ENCODE measurements around the gene KCTD7. TPM values are rescaled to one million over a fixed set of nuclear protein-coding genes. Genes with fewer than 3 reads are reported as not detected.

Gene KCTD7
- total RNA-seq, 1 experiment from 2014 or later: 17.3 TPM

DNA sequence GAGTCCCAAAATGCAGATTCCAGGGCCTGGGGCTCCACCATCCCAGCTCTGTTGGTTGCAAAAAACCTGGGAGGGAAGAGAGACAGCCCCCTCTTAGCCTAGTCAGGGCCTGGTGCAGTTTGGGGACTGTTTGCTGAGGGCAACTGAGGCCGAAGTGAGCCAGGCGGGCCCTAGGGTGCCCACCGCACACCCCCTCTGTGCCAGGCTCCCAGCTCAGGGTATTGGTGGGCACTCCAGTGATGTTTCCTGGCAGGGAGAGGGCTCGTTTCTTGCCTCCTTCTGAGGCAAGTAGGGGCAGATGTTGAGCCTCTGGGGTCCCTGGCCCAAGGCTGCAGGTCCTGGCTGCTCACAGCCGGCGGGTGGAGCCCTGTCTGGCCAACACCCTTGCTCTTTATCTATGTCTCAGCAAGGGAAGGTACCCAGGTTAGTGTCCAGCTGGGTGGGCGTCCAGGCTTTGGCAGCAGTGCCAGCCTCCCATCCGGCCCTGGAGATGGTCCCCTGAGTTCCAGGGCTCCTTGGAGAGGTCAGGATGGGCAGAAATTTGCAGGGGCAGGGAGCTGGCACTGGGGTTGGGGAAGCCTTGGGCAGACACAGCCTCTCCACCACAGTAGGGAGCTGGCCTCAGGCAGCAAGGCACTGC lies 37.8 kb downstream of the KCTD7 start:
- no peaks in the 10 kb centered on the region for H3K27me3 Mint-ChIP-seq (ENCODE audit: insufficient read depth, unreplicated experiment)
- H3K4me1 Mint-ChIP-seq (ENCODE audit: low read depth, unreplicated experiment): no peaks in the 10 kb centered on the region
- no peak for DNase-seq
- no peak overlapping the region for H3K4me3 Mint-ChIP-seq (ENCODE audit: unreplicated experiment)
- CTCF ChIA-PET: no interaction called here
- Histone ChIP-seq H3K4me3 (ENCODE audit: low read depth, low read length) (no peak overlapping the region), H3K27me3 (replicated peaks; ENCODE audit: control insufficient read depth, insufficient read depth, low read length) (no peaks in the 10 kb centered on the region), H3K4me1 (no peaks in the 10 kb centered on the region), H3K36me3 (ENCODE audit: control insufficient read depth, insufficient read depth, low read length) (peaks cover 6% of the 10 kb centered on the region), H3K9me3 (0 out of 2 replicates have a peak, but pooled peaks cover 11% of the 10 kb centered on the region)
- H3K27ac Mint-ChIP-seq (ENCODE audit: unreplicated experiment): no peak overlapping the region
- BruUV-seq (replicated peaks): no TSS peak
- H3K36me3 Mint-ChIP-seq (ENCODE audit: insufficient read depth, unreplicated experiment): peaks cover 26% of the 10 kb centered on the region
- TF ChIP-seq, protein P1, sequence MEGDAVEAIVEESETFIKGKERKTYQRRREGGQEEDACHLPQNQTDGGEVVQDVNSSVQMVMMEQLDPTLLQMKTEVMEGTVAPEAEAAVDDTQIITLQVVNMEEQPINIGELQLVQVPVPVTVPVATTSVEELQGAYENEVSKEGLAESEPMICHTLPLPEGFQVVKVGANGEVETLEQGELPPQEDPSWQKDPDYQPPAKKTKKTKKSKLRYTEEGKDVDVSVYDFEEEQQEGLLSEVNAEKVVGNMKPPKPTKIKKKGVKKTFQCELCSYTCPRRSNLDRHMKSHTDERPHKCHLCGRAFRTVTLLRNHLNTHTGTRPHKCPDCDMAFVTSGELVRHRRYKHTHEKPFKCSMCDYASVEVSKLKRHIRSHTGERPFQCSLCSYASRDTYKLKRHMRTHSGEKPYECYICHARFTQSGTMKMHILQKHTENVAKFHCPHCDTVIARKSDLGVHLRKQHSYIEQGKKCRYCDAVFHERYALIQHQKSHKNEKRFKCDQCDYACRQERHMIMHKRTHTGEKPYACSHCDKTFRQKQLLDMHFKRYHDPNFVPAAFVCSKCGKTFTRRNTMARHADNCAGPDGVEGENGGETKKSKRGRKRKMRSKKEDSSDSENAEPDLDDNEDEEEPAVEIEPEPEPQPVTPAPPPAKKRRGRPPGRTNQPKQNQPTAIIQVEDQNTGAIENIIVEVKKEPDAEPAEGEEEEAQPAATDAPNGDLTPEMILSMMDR (IDR thresholded peaks at IDR 0.05; ENCODE audit: insufficient read depth in 1 of 2, low read depth in 1 of 2, low read length in 1 of 2, severe bottlenecking in 1 of 2, unreplicated experiment in 1 of 2): no peak
- intact Hi-C loops (cut with micrococcal nuclease; ENCODE audit: unreplicated experiment): no loop called here
- peaks cover 9% of the 10 kb centered on the region for H3K9me3 Mint-ChIP-seq (ENCODE audit: unreplicated experiment)
- POLR2A ChIA-PET: no interaction called here

DNA sequence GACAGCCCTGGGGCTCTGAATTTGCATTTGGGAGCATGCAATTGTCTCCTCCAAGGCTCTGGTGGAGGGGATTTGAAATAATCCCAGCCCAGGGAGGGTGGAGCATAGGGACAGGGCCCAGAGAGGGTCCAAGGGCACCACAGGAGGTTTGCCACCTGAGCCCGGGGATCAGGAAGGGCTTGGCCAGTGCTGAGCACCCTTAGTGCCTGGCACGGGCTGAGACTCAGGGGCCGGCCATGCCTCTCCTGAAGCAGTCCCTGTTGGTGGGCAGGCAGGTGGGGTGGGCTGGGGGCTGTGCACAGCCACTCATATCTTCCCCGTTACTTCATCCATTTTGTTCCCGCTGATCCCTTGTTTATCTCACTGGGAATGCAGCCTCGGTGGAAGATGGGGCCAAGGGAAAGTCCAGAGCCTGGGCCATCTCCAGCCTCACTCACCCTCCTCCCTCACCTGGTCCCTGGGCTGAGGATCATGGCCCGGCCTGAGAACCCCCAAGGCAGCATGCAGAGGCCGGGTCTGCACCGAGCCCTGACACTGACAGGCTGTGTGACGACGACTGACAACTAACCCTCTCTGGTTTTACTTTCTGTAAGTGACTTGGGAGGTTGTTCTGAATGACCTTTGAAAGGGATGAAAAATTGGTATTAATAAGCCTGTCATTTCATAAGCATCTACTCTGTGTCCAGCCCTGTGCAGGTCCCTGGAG lies 38.5 kb downstream of the KCTD7 start:
- intact Hi-C loops (cut with micrococcal nuclease; ENCODE audit: unreplicated experiment): no loop called here
- no TSS peak for BruUV-seq (replicated peaks)
- ChIA-PET CTCF (no interaction called here), POLR2A (no interaction called here)
- Mint-ChIP-seq H3K27ac (ENCODE audit: unreplicated experiment) (no peak overlapping the region), H3K4me1 (ENCODE audit: low read depth, unreplicated experiment) (no peaks in the 10 kb centered on the region), H3K27me3 (ENCODE audit: insufficient read depth, unreplicated experiment) (no peaks in the 10 kb centered on the region), H3K9me3 (ENCODE audit: unreplicated experiment) (peaks cover 8% of the 10 kb centered on the region), H3K4me3 (ENCODE audit: unreplicated experiment) (no peak overlapping the region), H3K36me3 (ENCODE audit: insufficient read depth, unreplicated experiment) (peaks cover 25% of the 10 kb centered on the region)
- Histone ChIP-seq H3K27me3 (replicated peaks; ENCODE audit: control insufficient read depth, insufficient read depth, low read length) (no peaks in the 10 kb centered on the region), H3K4me1 (no peaks in the 10 kb centered on the region), H3K4me3 (ENCODE audit: low read depth, low read length) (no peak overlapping the region), H3K36me3 (ENCODE audit: control insufficient read depth, insufficient read depth, low read length) (peaks cover 6% of the 10 kb centered on the region), H3K9me3 (0 out of 2 replicates have a peak, but pooled peaks cover 10% of the 10 kb centered on the region)
- TF ChIP-seq, protein P1 (IDR thresholded peaks at IDR 0.05; ENCODE audit: insufficient read depth in 1 of 2, low read depth in 1 of 2, low read length in 1 of 2, severe bottlenecking in 1 of 2, unreplicated experiment in 1 of 2): no peak
- DNase-seq: no peak

DNA sequence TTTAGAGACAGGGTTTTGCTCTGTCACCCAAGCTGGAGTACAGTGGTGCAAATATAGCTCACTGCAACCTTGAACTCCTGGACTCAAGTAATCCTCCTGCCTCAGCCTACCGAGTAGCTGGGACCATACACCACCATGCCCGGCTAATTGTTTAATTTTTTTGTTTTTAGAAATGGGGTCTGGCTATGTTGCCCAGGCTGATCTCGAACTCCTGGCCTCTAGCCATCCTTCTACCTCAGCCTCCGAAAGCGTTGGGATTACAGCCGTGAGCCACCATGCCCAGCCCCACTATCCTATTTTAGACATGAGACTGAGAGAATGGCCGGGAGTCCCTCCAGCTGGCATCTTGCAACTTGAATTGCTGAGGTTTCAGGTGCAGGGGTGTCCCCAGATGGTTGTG lies 39.4 kb downstream of the KCTD7 start:
- CTCF ChIA-PET: no interaction called here
- DNase-seq: no peak
- Mint-ChIP-seq H3K4me1 (ENCODE audit: low read depth, unreplicated experiment) (no peaks in the 10 kb centered on the region), H3K36me3 (ENCODE audit: insufficient read depth, unreplicated experiment) (peaks cover 19% of the 10 kb centered on the region), H3K27me3 (ENCODE audit: insufficient read depth, unreplicated experiment) (no peaks in the 10 kb centered on the region), H3K9me3 (ENCODE audit: unreplicated experiment) (no peaks in the 10 kb centered on the region), H3K27ac (ENCODE audit: unreplicated experiment) (peak overlapping the region; percentile 29), H3K4me3 (ENCODE audit: unreplicated experiment) (no peak overlapping the region)
- no peaks in the 10 kb centered on the region for H3K4me1 ChIP-seq
- intact Hi-C loops (cut with micrococcal nuclease; ENCODE audit: unreplicated experiment): no loop called here
- H3K4me3 ChIP-seq (ENCODE audit: low read depth, low read length): no peak overlapping the region
- TF ChIP-seq, protein P1 (IDR thresholded peaks at IDR 0.05; ENCODE audit: insufficient read depth in 1 of 2, low read depth in 1 of 2, low read length in 1 of 2, severe bottlenecking in 1 of 2, unreplicated experiment in 1 of 2): no peak
- POLR2A ChIA-PET: no interaction called here
- no TSS peak for BruUV-seq (replicated peaks)
- H3K27me3 ChIP-seq (replicated peaks; ENCODE audit: control insufficient read depth, insufficient read depth, low read length): no peaks in the 10 kb centered on the region
- H3K9me3 ChIP-seq: 0 out of 2 replicates have a peak, but pooled peaks cover 2% of the 10 kb centered on the region
- peaks cover 2% of the 10 kb centered on the region for H3K36me3 ChIP-seq (ENCODE audit: control insufficient read depth, insufficient read depth, low read length)

Data from Caco-2 (cell line).